Measurements from ENCODE around the gene PRKD1. TPM values are rescaled to one million over a fixed set of nuclear protein-coding genes. Genes with fewer than 3 reads are reported as not detected.

PRKD1 gene
- total and polyA plus RNA-seq, 2 of the 13 experiments (the other 11 are each of a cell fraction or from before 2014, with no cell fraction given): 0.22 to 1.3 TPM

- Histone ChIP-seq H3K79me2 (ENCODE audit: insufficient read depth, low read length) (no peaks in the 10 kb centered on the region), H3K9ac (ENCODE audit: insufficient read depth, low read depth, low read length) (no peak overlapping the region), H3K4me1 (ENCODE audit: insufficient read depth, low read length) (no peaks in the 10 kb centered on the region), H3K4me3 (replicated peaks in 1 of 3; ENCODE audit: insufficient read depth in 1 of 3, low read depth in 2 of 3, low read length in 3 of 3) (no peak overlapping the region), H4K20me1 (ENCODE audit: insufficient read depth, low read length) (no peaks in the 10 kb centered on the region), H3K4me2 (ENCODE audit: low read depth, low read length) (no peak overlapping the region), H3K9me3 (ENCODE audit: low read length) (peaks cover 16% of the 10 kb centered on the region), H3K27ac (ENCODE audit: extremely low read length, insufficient read depth, low read length) (no peak overlapping the region), H2AFZ (ENCODE audit: low read length) (no peak overlapping the region), H3K36me3 (replicated peaks in 1 of 2; ENCODE audit: control insufficient read depth in 1 of 2, insufficient read depth in 2 of 2, low read length in 2 of 2) (no peaks in the 10 kb centered on the region), H3K27me3 (ENCODE audit: control insufficient read depth in 1 of 2, insufficient read depth in 2 of 2, low read length in 2 of 2) (no peaks in the 10 kb centered on the region)
- 60% methylated on average over 4 of the region's 4 CpGs for WGBS (ENCODE audit: low lambda C conversion rate)
- ChIA-PET CTCF (ENCODE audit: low intra/inter-chr PET ratio, low total read pairs) (no interaction called here), POLR2A (no interaction called here)
- ATAC-seq: no peak
- no peak for FAIRE-seq
- TF ChIP-seq ZNF652 (CRISPR knock-in tag; IDR thresholded peaks at IDR 0.05; ENCODE audit: borderline replicate concordance, low read depth) (no peak), TP53 (CRISPR knock-in tag; conservative IDR thresholded peaks at IDR 0.05) (no peak), MXI1 (IDR thresholded peaks at IDR 0.05; ENCODE audit: borderline replicate concordance, low read depth, low read length) (no peak), NKX3-1 (CRISPR knock-in tag; IDR thresholded peaks at IDR 0.05) (no peak), SP1 (IDR thresholded peaks at IDR 0.05) (no peak), SP1 (CRISPR knock-in tag; IDR thresholded peaks at IDR 0.05) (no peak), ZNF609 (CRISPR knock-in tag; IDR thresholded peaks at IDR 0.05; ENCODE audit: borderline replicate concordance) (no peak), NONO (IDR thresholded peaks at IDR 0.05) (no peak), NONO (CRISPR knock-in tag; conservative IDR thresholded peaks at IDR 0.05) (no peak), CREM (IDR thresholded peaks at IDR 0.05) (no peak), CREM (CRISPR knock-in tag; IDR thresholded peaks at IDR 0.05) (no peak), ZNF3 (CRISPR knock-in tag; IDR thresholded peaks at IDR 0.05) (no peak)
- TF ChIP-seq, protein P1, sequence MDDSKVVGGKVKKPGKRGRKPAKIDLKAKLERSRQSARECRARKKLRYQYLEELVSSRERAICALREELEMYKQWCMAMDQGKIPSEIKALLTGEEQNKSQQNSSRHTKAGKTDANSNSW (CRISPR knock-in tag; IDR thresholded peaks at IDR 0.05; ENCODE audit: borderline replicate concordance): no peak
- in situ Hi-C loops (cut with HindIII; ENCODE audit: extremely low pct_ligation_motif_present, low pct_unique_long_range_greater_than_20kb): loop anchor here (5.0 to 10.0 kb wide), 3 partner anchors 451 to 889 kb away; no protein-coding TSS in a partner anchor
- intact Hi-C loops (cut with micrococcal nuclease; ENCODE audit: unreplicated experiment): no loop called here
- BruUV-seq (replicated peaks): no TSS peak
- DNase-seq (ENCODE audit: low spot score): no peak
These were observed 374.2 kb downstream of the PRKD1 start for GRCh38 chr14:29553427-29553826.

Measured in HepG2 (cell line).